HG02588 (cell line): Measurements from ENCODE around the gene CCSER2.
"Not testable (repeated sequence)": the region's sequence is repeated elsewhere in the genome, so short reads cannot be mapped to it uniquely, and the experiment has no call there.

Experiments used
- ATAC-seq: cut with Tn5 transposase; IDR thresholded peaks from one replicate; pipeline ENCODE4 v1.9.1; 2021; ENCODE audit warnings: mild to moderate bottlenecking, moderate library complexity; ENCODE audit not compliant: unreplicated experiment

CCSER2 gene

GRCh38 chr10:84328418-84329195, at the start of gene CCSER2:
Gene CCSER2, plus strand, starts transcription at chr10:84328589. Its CDS starts 42,464 bp downstream, at chr10:84371053.
- peak; percentile 59 for ATAC-seq

GRCh38 chr10:84279876-84280475, 48.4 kb upstream of the CCSER2 start:
- not testable (repeated sequence) for ATAC-seq

- no peak for ATAC-seq
These were observed 41.7 kb upstream of the CCSER2 start for GRCh38 chr10:84286695-84287094.

DNA sequence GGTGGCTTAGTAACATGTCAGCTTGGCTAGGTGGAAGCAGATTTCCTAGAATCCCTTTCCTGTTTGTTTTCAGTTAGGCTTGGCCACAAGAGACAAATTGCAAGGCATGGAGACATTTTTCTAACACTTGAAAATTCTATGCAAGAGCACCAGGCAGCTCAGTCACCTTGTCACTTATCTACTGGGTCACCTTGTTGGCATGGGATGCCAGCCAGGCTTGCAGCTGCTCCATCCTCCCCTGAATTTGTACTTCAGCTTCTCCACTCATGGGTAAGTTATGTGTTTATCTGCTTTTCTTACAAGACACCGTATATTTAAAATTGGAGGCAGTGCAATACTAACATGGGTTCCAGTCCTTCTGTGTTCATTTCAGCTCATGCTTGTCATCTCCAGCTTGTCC, 40.2 kb upstream of the CCSER2 start:
- ATAC-seq = no peak

DNA sequence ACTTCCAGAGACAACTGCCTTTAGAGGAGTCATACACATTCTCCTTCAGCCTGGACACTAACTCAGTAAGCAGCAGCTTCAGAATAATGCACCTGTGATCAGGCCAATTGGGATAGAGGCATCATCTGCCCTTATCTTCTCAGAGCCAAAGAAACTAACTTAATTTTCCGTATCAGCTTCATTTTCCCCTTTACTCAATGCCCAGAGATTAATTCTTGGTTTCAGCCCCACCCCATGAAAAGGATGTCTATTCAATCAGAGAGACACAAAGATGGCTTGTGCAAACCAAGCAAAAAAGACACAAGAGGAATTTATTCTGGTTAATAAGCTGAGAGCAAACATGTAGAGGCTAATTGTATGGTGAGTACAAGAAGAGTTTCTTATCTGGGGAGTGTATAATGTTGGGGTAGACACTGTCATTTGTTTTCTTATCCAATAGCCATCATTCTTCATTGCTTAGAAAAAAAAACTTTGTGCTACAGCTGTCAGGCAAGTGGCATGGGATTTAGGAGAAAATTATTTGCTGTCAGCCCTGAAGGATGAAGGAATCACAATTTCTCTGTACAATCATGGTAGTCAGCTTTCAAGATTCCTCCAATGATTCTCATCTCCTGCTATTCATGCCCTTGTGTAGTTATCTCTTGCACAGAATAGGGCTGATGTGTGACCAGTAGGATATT, 38.7 kb upstream of the CCSER2 start:
- ATAC-seq = no peak

- ATAC-seq = no peak
These were observed 38.2 kb upstream of the CCSER2 start for GRCh38 chr10:84290235-84290634.

- ATAC-seq = no peak
These were observed 37.0 kb upstream of the CCSER2 start for GRCh38 chr10:84291384-84291783.

DNA sequence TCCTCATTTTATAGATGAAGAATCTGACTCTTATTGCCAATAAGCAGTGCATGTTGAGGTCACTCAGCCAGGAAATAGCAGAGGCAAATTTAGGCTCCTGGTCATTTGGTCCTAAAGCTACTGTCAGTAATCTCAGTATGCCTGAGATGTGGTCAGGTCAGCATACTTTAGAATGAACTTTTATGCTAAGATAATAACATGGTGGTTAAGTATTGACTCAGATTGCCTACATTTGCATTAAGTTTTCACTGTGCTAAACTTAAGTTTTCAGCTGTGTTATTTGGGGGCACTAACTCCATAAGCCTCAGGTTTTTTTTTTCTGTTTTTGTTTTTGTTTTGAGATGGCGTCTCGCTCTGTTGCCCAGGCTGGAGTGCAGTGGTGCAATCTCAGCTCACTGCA, 35.9 kb upstream of the CCSER2 start:
- ATAC-seq = peak; percentile 54

GRCh38 chr10:84293171-84293570, 35.2 kb upstream of the CCSER2 start:
- ATAC-seq = no peak

- ATAC-seq = no peak
These were observed 34.8 kb upstream of the CCSER2 start for GRCh38 chr10:84293574-84294016.

DNA sequence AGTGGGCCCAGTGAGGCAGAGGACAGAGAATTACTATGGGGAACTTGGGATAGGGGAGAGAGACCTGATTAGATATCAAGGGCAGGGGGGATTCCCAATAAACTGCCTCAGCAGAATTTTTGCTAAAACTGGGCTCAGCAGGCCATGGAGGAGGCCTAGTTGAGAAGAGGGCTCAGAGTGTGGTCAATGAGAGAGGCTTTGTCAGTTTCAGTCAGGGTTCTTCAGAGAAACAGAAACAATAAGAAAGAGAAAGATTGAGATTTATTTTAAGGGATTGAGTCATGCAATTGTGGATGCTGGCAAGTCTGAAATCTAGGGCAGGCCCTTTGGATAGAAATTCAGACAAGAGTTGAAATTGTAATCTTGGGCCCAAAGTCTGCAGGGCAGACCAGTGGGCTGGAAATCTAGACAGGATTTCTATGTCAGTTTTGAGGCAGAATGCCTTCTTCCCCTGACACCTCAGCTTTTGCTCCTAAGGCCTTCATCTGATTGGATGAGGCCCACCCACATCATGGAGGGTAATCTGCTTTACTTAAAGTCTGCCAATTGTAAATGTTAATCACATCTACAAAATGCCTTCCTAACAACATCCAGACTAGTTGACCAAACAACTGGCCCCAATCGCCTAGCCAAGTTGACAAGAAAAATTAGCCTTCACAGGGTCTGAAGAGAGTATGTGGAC, 33.5 kb upstream of the CCSER2 start:
- ATAC-seq = peak; percentile 56

DNA sequence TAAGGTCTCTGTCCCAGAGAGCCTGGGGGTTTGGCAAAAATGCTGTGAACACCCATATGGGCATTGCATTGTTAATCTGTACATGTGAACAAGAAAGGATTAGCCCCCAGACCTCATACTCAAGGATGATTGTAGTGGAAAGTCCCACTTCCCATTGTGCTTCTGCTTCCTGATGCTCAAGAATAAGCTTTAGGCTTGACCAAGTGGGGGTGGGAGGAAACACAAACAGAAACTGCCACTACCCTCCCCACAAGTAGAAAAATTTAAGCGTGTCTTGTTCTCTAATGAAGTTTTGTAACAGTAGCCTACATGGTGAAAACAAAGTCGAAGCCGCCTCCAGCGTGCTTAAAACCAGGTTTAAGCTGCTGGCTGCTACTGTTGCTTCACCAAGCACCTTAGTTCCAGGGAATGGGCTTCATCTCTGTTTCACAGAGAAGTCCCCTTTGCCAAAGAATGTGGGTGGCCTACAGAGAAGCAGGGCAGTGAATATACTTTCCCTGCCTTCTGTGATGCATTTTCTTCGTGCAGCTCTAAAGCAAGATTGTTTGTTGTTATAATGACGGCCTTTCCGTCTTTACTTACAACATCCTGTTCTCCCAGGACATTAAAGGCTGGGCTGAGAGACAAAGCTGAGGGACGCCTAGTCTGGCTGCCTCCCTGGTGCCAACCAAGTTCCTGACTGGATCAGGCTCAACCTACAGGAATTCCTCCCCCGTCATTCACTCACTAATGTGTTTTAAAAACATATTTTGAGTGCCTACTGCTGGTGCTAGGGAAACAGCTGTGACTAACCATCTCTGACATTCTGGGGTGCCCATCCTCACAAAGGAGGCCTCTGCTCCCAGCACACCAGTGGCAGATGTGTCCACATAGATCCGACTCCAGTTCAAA, 32.1 kb upstream of the CCSER2 start:
- no peak for ATAC-seq

DNA sequence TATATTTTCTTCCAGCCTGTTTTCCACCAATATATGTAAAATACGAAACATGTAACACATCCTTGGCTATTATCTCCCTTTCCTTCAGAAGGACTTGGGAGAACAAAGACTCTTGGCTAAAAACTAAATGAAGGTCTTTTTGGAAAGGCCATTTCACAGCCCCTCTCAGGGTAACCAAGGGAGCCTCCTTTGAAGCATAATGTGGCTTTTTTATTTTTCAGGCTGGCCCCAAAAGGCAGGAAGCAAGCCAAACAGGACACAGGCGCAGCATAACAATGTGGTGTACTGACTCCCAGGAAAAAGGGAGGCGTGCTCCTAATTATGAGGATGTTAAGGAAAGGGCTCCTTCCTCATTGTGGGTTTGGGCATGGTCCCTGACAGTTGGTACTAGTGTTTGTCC, 30.3 kb upstream of the CCSER2 start:
- ATAC-seq = no peak

- no peak for ATAC-seq
These were observed 26.2 kb upstream of the CCSER2 start for GRCh38 chr10:84302223-84302622.

DNA sequence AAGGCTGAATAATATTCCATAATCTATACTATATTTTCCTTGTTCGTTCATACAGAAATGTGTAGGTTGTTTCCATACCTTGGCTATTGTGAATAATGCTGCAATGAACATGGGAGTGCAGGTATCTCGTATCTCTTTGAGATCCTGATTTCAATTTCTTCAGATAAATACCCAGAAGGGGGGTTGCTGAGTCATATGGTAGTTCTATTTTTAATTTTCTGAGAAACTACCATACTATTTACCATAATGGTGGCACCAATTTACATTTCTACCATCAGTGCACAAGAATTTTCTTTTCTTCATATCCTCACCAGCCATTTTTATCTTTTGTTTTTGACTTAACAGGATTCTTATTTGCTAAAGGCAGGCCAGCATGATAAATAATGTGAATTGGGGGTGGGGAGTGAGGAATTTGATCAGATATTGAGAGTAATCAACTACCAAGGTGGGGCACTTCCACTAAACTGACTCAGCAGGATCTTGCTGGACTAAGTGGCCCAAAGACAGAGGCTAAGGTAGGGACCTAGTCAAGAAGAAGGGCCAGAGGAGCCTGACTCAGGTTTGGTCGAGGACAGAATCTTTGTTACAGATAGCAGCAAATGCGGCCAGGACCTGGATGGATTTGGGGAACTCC, 21.5 kb upstream of the CCSER2 start:
- ATAC-seq = no peak

DNA sequence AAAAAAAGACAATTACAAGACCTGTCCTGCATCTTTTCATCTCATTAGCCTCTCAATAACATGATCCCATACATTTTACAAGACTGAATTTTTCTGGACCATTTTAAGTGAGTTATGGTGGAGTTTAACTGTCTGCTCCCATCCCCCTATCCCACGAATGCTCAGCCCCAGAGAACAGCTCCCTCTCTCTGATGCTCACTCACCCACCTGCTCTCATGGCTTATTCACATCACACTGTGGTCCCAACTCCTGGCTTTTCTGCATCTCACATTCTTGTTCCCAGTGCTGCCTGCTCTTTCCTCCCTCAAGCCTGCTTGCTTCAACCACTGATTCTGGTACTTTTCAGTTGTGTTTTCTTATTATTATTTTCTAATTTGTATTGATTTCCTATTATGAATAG, 20.4 kb upstream of the CCSER2 start:
- no peak for ATAC-seq

- ATAC-seq = no peak
These were observed 19.7 kb upstream of the CCSER2 start for GRCh38 chr10:84308481-84309304.

DNA sequence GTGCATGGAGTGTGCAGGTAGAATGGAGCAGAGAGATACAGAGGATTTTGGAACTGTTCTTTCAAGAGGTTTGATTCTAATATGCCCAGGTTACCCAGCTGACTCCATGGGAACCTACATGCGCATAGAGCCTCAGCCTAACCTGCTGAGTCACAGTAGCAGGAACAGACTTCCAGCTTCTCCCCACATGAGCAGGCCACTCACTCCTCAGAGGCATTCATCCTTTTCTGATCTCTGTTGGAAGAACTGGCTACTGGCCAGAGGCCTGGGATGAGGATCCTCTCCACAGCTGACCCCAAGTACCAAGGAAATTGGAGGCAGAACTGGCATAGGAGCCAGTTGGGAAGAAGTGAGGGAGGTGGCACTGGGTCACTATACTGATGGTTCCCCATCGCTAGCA, 17.9 kb upstream of the CCSER2 start:
- no peak for ATAC-seq

GRCh38 chr10:84311576-84311975, 16.8 kb upstream of the CCSER2 start:
- ATAC-seq = no peak
